ENCODE results near the gene SOX6. TPM values are rescaled to one million over a fixed set of nuclear protein-coding genes. Genes with fewer than 3 reads are reported as not detected.

SOX6 gene
- total RNA-seq, 1 experiment from 2014 or later, result not detected

GRCh38 chr11:16365581-16366228 is 9.4 kb upstream of the SOX6 start:
- no CpG with 5 or more reads among the region's 3 CpGs for WGBS (ENCODE audit: extremely low coverage, insufficient read length, low lambda C conversion rate)
- no peak overlapping the region for H3K4me3 Mint-ChIP-seq
- Histone ChIP-seq H2AK5ac (ENCODE audit: insufficient read length, low read length) (no peak overlapping the region), H4K20me1 (ENCODE audit: control insufficient read depth, insufficient read depth, insufficient read length) (no peaks in the 10 kb centered on the region), H3K79me1 (ENCODE audit: insufficient read depth, low read depth, low read length, poor library complexity, severe bottlenecking) (no peaks in the 10 kb centered on the region), H3K9me3 (ENCODE audit: control insufficient read depth, low read depth, low read length) (no peaks in the 10 kb centered on the region), H3K23me2 (ENCODE audit: insufficient read length, low read depth, low read length, poor library complexity, severe bottlenecking) (no peaks in the 10 kb centered on the region), H3T11ph (ENCODE audit: low read length) (no peak overlapping the region), H3K4ac (ENCODE audit: low read depth, low read length) (no peak overlapping the region), H2BK20ac (ENCODE audit: low read depth, low read length, poor library complexity, severe bottlenecking) (no peak overlapping the region), H3K9ac (ENCODE audit: extremely low read depth, insufficient read length, low read length) (no peak overlapping the region), H3K27me3 (ENCODE audit: insufficient read depth, low read length) (no peaks in the 10 kb centered on the region), H3K18ac (ENCODE audit: insufficient read length, low read depth, low read length) (no peak overlapping the region), H3K4me1 (ENCODE audit: insufficient read depth, low read length) (no peaks in the 10 kb centered on the region), H4K5ac (ENCODE audit: insufficient read length, low read depth, low read length) (no peak overlapping the region), H4K8ac (replicated peaks; ENCODE audit: insufficient read length, low read depth, low read length) (no peak overlapping the region), H2BK12ac (ENCODE audit: insufficient read length, low read depth, low read length) (no peak overlapping the region), H2BK15ac (ENCODE audit: low read depth, low read length) (no peak overlapping the region), H3K4me2 (ENCODE audit: insufficient read depth, insufficient read length, low read length) (no peak overlapping the region), H3K56ac (ENCODE audit: insufficient read length, low read depth, low read length) (no peak overlapping the region), H2BK5ac (ENCODE audit: insufficient read length, low read length) (no peak overlapping the region), H4K91ac (ENCODE audit: insufficient read length, low read depth, low read length) (no peak overlapping the region), H3K27ac (ENCODE audit: insufficient read length, low read depth, low read length) (no peak overlapping the region), H3K14ac (ENCODE audit: insufficient read depth, low read length) (no peak overlapping the region), H2BK120ac (ENCODE audit: low read depth, low read length, poor library complexity, severe bottlenecking) (no peak overlapping the region), H3K79me2 (ENCODE audit: insufficient read depth, low read length) (no peaks in the 10 kb centered on the region), H3K23ac (ENCODE audit: insufficient read length, low read depth, low read length) (no peak overlapping the region), H2AFZ (ENCODE audit: low read length) (no peak overlapping the region)
- no peaks in the 10 kb centered on the region for H3K9me3 Mint-ChIP-seq
- TF ChIP-seq, protein P1, sequence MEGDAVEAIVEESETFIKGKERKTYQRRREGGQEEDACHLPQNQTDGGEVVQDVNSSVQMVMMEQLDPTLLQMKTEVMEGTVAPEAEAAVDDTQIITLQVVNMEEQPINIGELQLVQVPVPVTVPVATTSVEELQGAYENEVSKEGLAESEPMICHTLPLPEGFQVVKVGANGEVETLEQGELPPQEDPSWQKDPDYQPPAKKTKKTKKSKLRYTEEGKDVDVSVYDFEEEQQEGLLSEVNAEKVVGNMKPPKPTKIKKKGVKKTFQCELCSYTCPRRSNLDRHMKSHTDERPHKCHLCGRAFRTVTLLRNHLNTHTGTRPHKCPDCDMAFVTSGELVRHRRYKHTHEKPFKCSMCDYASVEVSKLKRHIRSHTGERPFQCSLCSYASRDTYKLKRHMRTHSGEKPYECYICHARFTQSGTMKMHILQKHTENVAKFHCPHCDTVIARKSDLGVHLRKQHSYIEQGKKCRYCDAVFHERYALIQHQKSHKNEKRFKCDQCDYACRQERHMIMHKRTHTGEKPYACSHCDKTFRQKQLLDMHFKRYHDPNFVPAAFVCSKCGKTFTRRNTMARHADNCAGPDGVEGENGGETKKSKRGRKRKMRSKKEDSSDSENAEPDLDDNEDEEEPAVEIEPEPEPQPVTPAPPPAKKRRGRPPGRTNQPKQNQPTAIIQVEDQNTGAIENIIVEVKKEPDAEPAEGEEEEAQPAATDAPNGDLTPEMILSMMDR (conservative IDR thresholded peaks at IDR 0.05), result no peak
- H3K27ac Mint-ChIP-seq, result no peak overlapping the region
- no peaks in the 10 kb centered on the region for H3K36me3 Mint-ChIP-seq (ENCODE audit: insufficient read depth in 1 of 3, low read depth in 3 of 3)
- no peak for DNase-seq
- no peaks in the 10 kb centered on the region for H3K4me1 Mint-ChIP-seq
- peaks cover 28% of the 10 kb centered on the region for H3K27me3 Mint-ChIP-seq (ENCODE audit: low read depth)
